Astrocyte of the cerebellum (primary cell): ENCODE measurements around the gene CUZD1.

Experiments used
- DNase-seq: peaks from one replicate; pipeline ENCODE4 v3.0.0-alpha.2; 2011; ENCODE audit warnings: low read depth
- H3K4me3 ChIP-seq: 2 replicates; pipeline ENCODE4 v1.5.1; 2011; ENCODE audit warnings: mild to moderate bottlenecking, low read depth, low read length, moderate library complexity
- CTCF ChIP-seq: IDR thresholded peaks from 2 replicates; pipeline ENCODE4 v1.5.1; 2012; ENCODE audit warnings: low read length, low read depth, moderate library complexity, mild to moderate bottlenecking; ENCODE audit errors: missing control alignments
- in situ Hi-C: cut with HindIII; loops from 2 replicates; pipeline ENCODE4 v1.10.0; 2017; ENCODE audit warnings: low sequenced_read_pairs

Gene CUZD1

GRCh38 chr10:122815458-122815857 lies 30.2 kb downstream of the CUZD1 start:
- no peak overlapping the region for H3K4me3 ChIP-seq
- no peak for DNase-seq
- no peak for TF ChIP-seq CTCF
- in situ Hi-C loops: no loop called here

- no peak overlapping the region for H3K4me3 ChIP-seq
- TF ChIP-seq CTCF: no peak
- DNase-seq: no peak
- in situ Hi-C loops: no loop called here
Measured at GRCh38 chr10:122814493-122814892, 31.2 kb downstream of the CUZD1 start.

GRCh38 chr10:122812751-122813150 lies 32.9 kb downstream of the CUZD1 start:
- no peak for TF ChIP-seq CTCF
- DNase-seq: no peak
- in situ Hi-C loops: no loop called here
- H3K4me3 ChIP-seq: no peak overlapping the region

GRCh38 chr10:122802282-122802681 lies 43.4 kb downstream of the CUZD1 start:
- no peak for DNase-seq
- TF ChIP-seq CTCF: no peak
- in situ Hi-C loops: no loop called here
- H3K4me3 ChIP-seq: no peak overlapping the region

GRCh38 chr10:122798704-122799231 lies 46.9 kb downstream of the CUZD1 start:
- no peak for DNase-seq
- no peak overlapping the region for H3K4me3 ChIP-seq
- TF ChIP-seq CTCF: no peak
- in situ Hi-C loops: no loop called here

GRCh38 chr10:122796796-122797195 lies 48.9 kb downstream of the CUZD1 start:
- in situ Hi-C loops: no loop called here
- DNase-seq: no peak
- H3K4me3 ChIP-seq: no peak overlapping the region
- no peak for TF ChIP-seq CTCF

GRCh38 chr10:122795924-122796323 lies 49.7 kb downstream of the CUZD1 start:
- no peak overlapping the region for H3K4me3 ChIP-seq
- in situ Hi-C loops: no loop called here
- no peak for DNase-seq
- no peak for TF ChIP-seq CTCF
